Renal pelvis (tissue), 4 donors: ENCODE data around the gene PLPPR3. TPM values are rescaled to one million over a fixed set of nuclear protein-coding genes. Genes with fewer than 3 reads are reported as not detected.
"Not testable (repeated sequence)": the region's sequence is repeated elsewhere in the genome, so short reads cannot be mapped to it uniquely, and the experiment has no call there.

Experiments
- DNase-seq: peaks from one replicate; pipeline ENCODE4 v3.0.0-alpha.2; 2013
- polyA plus RNA-seq, 3 donors: library from polyadenylated mRNA; unstranded; fragments of 120-200 nt; gene quantifications; one replicate each; pipeline ENCODE4 v1.2.1, GENCODE V29; 2013; ENCODE audit not compliant: insufficient read length in 3 of 3

PLPPR3 gene
- polyA plus RNA-seq, 3 donors, result 11.2 to 25.9 (median 17.1) TPM

DNA sequence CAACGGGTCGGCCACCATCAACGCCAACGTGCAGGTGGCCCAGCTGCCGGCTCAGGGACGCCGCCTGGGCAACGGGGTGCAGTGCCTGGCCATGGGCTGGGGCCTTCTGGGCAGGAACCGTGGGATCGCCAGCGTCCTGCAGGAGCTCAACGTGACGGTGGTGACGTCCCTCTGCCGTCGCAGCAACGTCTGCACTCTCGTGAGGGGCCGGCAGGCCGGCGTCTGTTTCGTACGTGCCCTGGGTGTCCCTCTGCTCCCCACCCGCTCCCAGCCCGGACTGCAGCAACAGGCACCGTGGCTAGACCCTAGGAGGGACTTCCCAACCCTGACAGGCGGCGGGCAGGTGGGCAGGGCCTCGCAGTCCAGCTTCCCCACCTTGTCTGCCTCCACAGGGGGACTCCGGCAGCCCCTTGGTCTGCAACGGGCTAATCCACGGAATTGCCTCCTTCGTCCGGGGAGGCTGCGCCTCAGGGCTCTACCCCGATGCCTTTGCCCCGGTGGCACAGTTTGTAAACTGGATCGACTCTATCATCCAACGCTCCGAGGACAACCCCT lies 33.9 kb upstream of the PLPPR3 start:
- DNase-seq, result no peak

DNA sequence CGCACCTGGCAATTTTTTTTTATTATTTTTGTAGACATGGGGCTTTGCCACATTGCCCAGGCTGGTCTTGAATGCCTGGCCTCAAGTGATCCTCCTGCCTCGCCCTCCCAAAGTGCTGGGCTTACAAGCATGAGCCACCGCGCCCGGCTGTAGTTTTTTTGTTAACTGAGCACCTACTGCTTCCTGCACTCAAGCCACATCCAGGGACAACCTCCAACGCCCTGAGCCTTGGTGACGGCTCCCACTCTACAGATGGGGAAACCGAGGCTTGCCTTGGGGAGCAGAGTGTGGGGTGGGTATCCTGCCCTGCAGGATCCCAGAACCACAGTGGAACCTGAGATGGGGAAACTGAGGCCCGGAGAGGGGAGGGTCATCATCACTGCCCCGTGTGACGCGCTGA lies 33.4 kb upstream of the PLPPR3 start:
- no peak for DNase-seq

- no peak for DNase-seq
Measured at GRCh38 chr19:854549-854948, 32.8 kb upstream of the PLPPR3 start.

- not testable (repeated sequence) for DNase-seq
Measured at GRCh38 chr19:853614-854220, 32.0 kb upstream of the PLPPR3 start.

GRCh38 chr19:853014-853585 lies 31.3 kb upstream of the PLPPR3 start:
- DNase-seq, result no peak

DNA sequence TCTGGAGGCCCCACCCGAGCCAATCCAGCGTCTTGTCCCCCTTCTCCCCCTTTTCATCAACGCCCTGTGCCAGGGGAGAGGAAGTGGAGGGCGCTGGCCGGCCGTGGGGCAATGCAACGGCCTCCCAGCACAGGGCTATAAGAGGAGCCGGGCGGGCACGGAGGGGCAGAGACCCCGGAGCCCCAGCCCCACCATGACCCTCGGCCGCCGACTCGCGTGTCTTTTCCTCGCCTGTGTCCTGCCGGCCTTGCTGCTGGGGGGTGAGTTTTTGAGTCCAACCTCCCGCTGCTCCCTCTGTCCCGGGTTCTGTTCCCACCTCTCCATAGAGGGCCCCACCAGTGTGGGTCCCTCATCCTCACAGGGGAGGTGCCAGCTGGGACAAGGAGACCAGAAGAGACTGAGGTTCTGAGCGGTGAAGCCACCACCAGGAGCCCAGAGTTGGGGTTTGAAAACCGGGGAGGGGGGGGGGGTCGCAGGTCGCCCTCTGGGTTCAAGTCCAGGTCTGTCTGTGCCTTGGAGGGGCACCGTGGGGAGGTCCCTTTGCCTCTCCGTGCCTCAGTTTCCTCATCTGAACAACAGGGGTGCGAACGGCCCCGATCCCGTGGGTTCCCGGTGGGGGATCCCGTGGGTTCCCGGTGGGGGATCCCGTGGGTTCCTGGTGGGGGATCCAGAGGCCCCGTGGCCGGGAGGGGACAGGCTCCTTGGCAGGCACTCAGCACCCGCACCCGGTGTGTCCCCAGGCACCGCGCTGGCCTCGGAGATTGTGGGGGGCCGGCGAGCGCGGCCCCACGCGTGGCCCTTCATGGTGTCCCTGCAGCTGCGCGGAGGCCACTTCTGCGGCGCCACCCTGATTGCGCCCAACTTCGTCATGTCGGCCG lies 30.6 kb upstream of the PLPPR3 start, which contains the start of gene ELANE:
Gene ELANE (plus strand): TSS at position 168 of the 878 bp plus-strand sequence. CDS start 26 bp downstream, at position 194.
- no peak for DNase-seq

- DNase-seq, result no peak
Measured at GRCh38 chr19:850979-851335, 29.2 kb upstream of the PLPPR3 start.

GRCh38 chr19:850221-850978 lies 28.6 kb upstream of the PLPPR3 start:
- peak; percentile 64 for DNase-seq

GRCh38 chr19:849195-849594 lies 27.4 kb upstream of the PLPPR3 start:
- not testable (repeated sequence) for DNase-seq

DNA sequence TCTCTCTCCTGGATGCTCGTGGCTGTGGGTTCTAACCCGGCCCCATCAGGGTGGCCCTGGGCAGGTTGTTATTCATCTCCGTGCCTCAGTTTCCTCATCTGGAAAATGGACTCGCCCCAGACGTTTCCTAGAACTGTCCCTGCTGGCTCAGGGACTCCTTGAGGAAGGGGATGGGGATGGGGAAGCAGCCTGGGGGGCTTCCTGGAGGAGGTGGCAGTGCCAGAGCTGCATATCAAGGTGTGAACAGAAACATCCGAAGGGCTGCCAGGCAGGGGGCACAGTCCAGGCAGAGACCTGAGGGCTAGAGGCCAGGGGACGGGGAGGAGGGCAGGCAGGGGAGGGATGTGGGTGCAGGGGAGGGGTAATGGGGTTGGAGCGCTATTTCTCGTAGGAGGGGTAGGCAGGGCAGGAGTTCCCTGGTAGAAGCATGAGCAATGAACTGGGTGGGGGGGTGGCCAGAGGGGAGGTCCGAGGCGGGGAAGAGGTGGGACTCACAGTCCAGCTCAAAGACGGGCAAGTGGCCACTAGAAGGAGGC lies 26.7 kb upstream of the PLPPR3 start:
- DNase-seq, result no peak

DNA sequence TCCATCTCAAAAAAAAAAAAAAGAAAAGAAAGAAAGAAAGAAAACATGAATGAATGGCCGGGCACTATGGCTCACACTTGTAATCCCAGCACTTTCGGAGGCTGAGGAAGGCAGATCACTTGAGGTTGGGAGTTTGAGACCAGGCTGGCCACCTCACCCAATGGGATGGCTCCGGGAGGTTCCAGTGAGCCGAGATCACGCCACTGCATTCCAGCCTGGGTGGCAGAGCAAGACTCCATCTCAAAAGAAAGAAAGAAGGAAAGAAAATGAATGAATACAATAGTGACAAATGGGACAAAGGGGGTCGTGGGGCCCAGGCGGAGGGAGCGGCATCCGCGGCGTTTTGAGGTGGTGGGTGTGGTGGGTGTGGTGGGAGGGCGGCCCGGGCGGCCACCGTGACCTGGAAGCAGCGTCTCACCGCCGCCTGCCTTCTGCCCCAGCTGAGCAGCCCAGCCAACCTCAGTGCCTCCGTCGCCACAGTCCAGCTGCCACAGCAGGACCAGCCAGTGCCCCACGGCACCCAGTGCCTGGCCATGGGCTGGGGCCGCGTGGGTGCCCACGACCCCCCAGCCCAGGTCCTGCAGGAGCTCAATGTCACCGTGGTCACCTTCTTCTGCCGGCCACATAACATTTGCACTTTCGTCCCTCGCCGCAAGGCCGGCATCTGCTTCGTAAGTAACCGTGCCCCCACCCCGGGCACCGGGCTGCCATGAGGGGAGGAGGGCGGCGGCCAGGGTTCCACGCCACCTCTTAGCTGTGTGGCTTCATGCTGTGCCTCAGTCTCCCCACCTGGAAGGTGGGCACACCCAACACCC lies 24.2 kb upstream of the PLPPR3 start:
- DNase-seq, result no peak

DNA sequence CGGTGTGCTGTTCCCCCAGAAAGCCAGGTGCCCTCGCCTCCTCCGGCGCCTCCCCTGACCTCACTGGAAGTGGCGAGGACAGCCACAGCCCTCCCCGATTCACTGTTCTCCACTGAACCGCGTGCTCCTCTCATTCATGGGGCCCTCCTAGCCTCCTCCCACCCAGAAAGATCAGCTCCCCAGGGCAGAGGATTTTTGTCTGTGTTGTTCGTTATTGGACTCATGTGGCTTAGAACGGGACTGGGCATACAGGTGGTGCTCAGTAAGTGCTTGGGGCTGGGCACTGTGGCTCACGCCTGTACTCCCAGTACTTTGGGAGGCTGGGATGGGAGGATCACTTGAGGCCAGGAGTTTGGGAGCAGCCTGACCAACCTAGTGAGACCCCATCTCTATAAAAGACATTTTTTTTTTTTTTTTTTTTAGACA lies 22.8 kb upstream of the PLPPR3 start:
- DNase-seq, result no peak

GRCh38 chr19:843836-844545 lies 22.2 kb upstream of the PLPPR3 start:
- DNase-seq, result no peak

GRCh38 chr19:843180-843835 lies 21.6 kb upstream of the PLPPR3 start:
- no peak for DNase-seq

DNA sequence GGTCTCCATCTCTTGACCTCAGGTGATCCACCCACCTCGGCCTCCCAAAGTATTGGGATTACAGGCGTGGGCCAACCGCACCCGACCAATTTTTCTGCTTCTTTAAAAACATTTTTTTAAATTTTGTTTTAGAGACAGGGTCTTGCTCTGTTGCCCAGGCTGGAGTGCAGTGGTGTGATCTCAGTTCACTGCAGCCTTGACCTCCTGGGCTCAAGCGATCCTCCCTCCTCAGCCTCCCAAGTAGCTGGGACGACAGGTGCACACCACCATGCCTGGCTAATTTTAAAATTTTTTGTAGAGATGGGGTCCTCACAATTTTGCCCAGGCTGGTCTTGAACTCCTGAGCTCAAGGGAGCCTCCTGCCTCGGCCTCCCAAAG lies 21.0 kb upstream of the PLPPR3 start:
- DNase-seq, result not testable (repeated sequence)

DNA sequence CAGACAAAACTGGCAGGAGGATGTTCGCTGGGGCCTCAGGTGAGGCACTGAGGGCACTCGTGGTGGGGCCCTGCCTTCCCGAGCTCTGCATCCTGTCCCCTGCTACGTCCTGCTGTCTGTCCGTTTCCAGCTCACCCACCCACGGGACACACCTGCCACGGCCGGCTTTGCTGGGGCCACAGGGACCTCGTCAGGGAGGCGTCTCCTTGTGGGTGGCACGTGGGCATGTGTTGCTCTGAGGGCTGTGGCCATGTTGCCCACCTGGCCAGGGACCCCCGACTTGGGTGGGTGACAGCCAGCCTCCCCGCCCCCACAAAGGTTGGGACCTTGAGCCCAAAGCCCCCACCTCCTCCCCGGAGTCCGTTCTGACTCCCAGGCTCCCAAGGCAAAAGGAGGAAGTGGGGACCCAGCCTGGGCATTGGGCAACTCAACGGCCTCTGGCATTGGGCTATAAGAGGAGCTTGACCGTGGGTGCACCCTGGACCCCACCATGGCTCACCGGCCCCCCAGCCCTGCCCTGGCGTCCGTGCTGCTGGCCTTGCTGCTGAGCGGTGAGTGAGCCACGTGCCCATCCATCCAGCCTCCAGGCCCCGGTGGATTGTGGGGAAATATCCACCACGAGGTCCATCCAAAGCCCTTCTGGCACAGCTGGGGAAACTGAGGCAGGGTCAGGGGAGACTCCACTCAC lies 18.9 kb upstream of the PLPPR3 start, which contains the start of gene PRTN3:
Gene PRTN3 (plus strand): TSS at position 481 of the 688 bp plus-strand sequence. CDS start 10 bp downstream, at position 491.
- no peak for DNase-seq

DNA sequence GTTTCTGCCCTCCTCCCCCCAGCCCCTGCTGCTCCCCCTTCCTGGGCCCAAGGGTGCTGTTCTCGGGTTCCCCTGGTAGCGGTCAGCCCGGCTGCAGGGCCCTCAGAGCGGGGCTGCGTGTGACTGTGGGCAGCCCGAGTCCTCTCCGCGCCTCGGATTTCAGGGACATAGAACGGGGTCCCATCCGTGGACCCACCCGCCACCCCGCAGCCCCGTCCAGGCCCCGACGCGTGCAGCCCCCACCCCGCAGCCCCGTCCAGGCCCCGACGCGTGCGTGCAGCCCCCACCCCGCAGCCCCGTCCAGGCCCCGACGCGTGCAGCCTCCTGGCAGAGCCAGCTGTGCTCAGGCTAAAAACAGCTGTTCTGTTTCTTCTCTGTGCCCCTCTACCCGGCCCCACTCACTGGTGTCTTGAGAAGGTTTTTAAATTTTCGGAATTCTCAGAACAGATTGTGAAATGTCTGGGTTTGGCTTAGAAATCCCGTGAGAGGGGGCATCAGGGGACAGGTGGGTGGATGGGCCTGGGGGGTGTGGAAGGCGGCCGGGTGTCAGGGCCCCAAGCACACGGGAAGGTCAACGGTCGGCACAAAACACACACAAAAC lies 13.6 kb upstream of the PLPPR3 start:
- no peak for DNase-seq

- no peak for DNase-seq
Measured at GRCh38 chr19:834216-834615, 12.5 kb upstream of the PLPPR3 start.
